ENCODE measurements around the gene FOXO3. TPM values are rescaled to one million over a fixed set of nuclear protein-coding genes. Genes with fewer than 3 reads are reported as not detected.

FOXO3 gene
- total RNA-seq (2021; fragmentation: NEBNext Ultra II Directional; extraction: Animal tissue kit (Norgen Biotek cat#: 25700)) (19.3 and 20.2 TPM in 2 replicates), polyA plus RNA-seq (2011; rRNA removed) (13.1 and 17.0 TPM in 2 replicates), polyA minus RNA-seq (2011; rRNA and poly(A)+ RNA removed) (65.0 and 75.5 TPM in 2 replicates)
- polyA plus RNA-seq (2011; cell fraction: cytosol; rRNA removed), result 11.8 TPM
- 18.4 TPM for polyA plus RNA-seq (2011; cell fraction: nucleus; rRNA removed)
- 8.1 to 9.8 TPM (median 9.7 TPM) in 4 replicates for polyA plus RNA-seq (2012, experiment 1 of 2)
- 1.2 TPM for polyA plus RNA-seq (2012, experiment 2 of 2)
- 9.0 TPM for polyA plus RNA-seq (2013, experiment 1 of 2)
- polyA plus RNA-seq (2013, experiment 2 of 2), result 9.8 TPM
- polyA minus RNA-seq (2011; cell fraction: cytosol; rRNA and poly(A)+ RNA removed), result 23.7 TPM
- polyA minus RNA-seq (2011; cell fraction: nucleus; rRNA and poly(A)+ RNA removed), result 39.2 TPM
- long read RNA-seq, experiment 1, partial matches to known transcripts, result 0 of 8 reads
- long read RNA-seq, experiment 1, other reads (novel, unspliced or antisense), result 8 of 8 reads
- long read RNA-seq, experiment 2, partial matches to known transcripts, result 1 of 5 reads
- long read RNA-seq, experiment 2, other reads (novel, unspliced or antisense), result 4 of 5 reads

GRCh38 chr6:108560463-108561308 lies at the start of gene FOXO3:
FOXO3 (plus strand) TSS chr6:108560917; CDS start chr6:108561209, 292 bp downstream.
- H3K79me2 ChIP-seq (ENCODE audit: control insufficient read depth in 1 of 2, insufficient read depth in 2 of 2, low read length in 2 of 2), result peaks cover 3 to 34% of the 10 kb centered on the region in 2 experiments
- no peak within 1 kb of the TSS for H4K91ac ChIP-seq (replicated peaks; ENCODE audit: insufficient read length, low read length)
- no peak within 1 kb of the TSS for H2BK20ac ChIP-seq (ENCODE audit: low read length)
- no peaks in the 10 kb centered on the region for H3K79me1 ChIP-seq (ENCODE audit: low read depth, low read length)
- peaks cover 20% of the 10 kb centered on the region for H3K23me2 ChIP-seq (ENCODE audit: low read depth, low read length)
- ChIA-PET POLR2A (ENCODE audit: partially characterized antibody) (interaction anchor here (0.8 to 2.4 kb wide), 6 partner anchors 12 to 277 kb away, joined by 3 to 12 read pairs (median 3); no protein-coding TSS in a partner anchor), CTCF (ENCODE audit: partially characterized antibody) (interaction anchor here (0.8 to 1.5 kb wide), 2 partner anchors 15 to 61 kb away, joined by 3 read pairs; no protein-coding TSS in a partner anchor)
- no peak within 1 kb of the TSS for H3K27ac ChIP-seq (ENCODE audit: low read depth, low read length)
- peak within 1 kb of the TSS; percentile 36 for H3K56ac ChIP-seq (replicated peaks; ENCODE audit: insufficient read length, low read depth, low read length)
- no peak within 1 kb of the TSS for H3K23ac ChIP-seq (ENCODE audit: insufficient read length)
- H4K20me1 ChIP-seq (replicated peaks in 1 of 2; ENCODE audit: control insufficient read depth in 1 of 2, insufficient read depth in 2 of 2, low read length in 2 of 2), result peaks cover 2 to 5% of the 10 kb centered on the region in 2 experiments
- no peak within 1 kb of the TSS for H3K14ac ChIP-seq (ENCODE audit: insufficient read length)
- H2BK5ac ChIP-seq (ENCODE audit: low read depth, low read length), result no peak within 1 kb of the TSS; the same call in 1 of the 2 replicates
- H3K18ac ChIP-seq (ENCODE audit: extremely low read depth, low read length), result peak within 1 kb of the TSS; percentile 93
- WGBS, 2 experiments (ENCODE audit: extremely low coverage in 1 of 2, insufficient coverage in 1 of 2, insufficient read length in 1 of 2, insufficient replicate concordance in 2 of 2, low coverage in 1 of 2, low lambda C conversion rate in 2 of 2, missing lambda C conversion rate in 1 of 2), result 0% methylated on average over 5 of the region's 110 CpGs; no CpG with 5 or more reads in 1 of the 2 experiments
- no peaks in the 10 kb centered on the region for H3K36me3 ChIP-seq (ENCODE audit: control insufficient read depth in 2 of 4, insufficient read depth in 4 of 4, low read length in 3 of 4)
- DNase-seq (ENCODE audit: low read depth in 1 of 2, low spot score in 2 of 2) (peak; percentile 77 to 85), FAIRE-seq (no peak)
- H3K4me2 ChIP-seq (ENCODE audit: insufficient read depth in 1 of 2, low read depth in 2 of 2, low read length in 2 of 2), result peak within 1 kb of the TSS; percentile 97 to 100
- H4K8ac ChIP-seq (ENCODE audit: extremely low read depth, insufficient read depth, low read length), result peak within 1 kb of the TSS; percentile 66; the same call in 1 of the 2 replicates
- no peak within 1 kb of the TSS for H2BK120ac ChIP-seq (replicated peaks; ENCODE audit: low read depth, low read length)
- peak within 1 kb of the TSS; percentile 53; the same call in 1 of the 2 replicates for H2BK15ac ChIP-seq (ENCODE audit: low read length)
- peak within 1 kb of the TSS; percentile 86 to 99 (median 92) for H3K4me3 ChIP-seq (ENCODE audit: extremely low read depth in 1 of 4, insufficient read depth in 2 of 4, low read depth in 3 of 4, low read length in 4 of 4)
- peak within 1 kb of the TSS; percentile 68 to 75 (median 71) for H3K9ac ChIP-seq (replicated peaks in 1 of 4; ENCODE audit: extremely low read depth in 1 of 4, low read depth in 3 of 4, low read length in 3 of 4)
- H3K9me3 ChIP-seq (ENCODE audit: insufficient read depth in 2 of 2, low read depth in 1 of 2, low read length in 1 of 2), result no peaks in the 10 kb centered on the region
- H3K4me1 ChIP-seq (replicated peaks in 1 of 4; ENCODE audit: control insufficient read depth in 3 of 4, insufficient read depth in 4 of 4, low read length in 3 of 4), result peaks cover 5 to 15% (median 7%) of the 10 kb centered on the region in 4 experiments
- H4K5ac ChIP-seq (ENCODE audit: insufficient read length, low read depth, low read length), result peak within 1 kb of the TSS; percentile 29
- no peak within 1 kb of the TSS for H2AFZ ChIP-seq (ENCODE audit: low read length)
- H2BK12ac ChIP-seq (ENCODE audit: low read depth, low read length), result peak within 1 kb of the TSS; percentile 78; the same call in 1 of the 2 replicates
- H3K27me3 ChIP-seq (replicated peaks in 1 of 4; ENCODE audit: control insufficient read depth in 3 of 4, extremely low read depth in 1 of 4, insufficient read depth in 3 of 4, low read length in 3 of 4), result peaks cover 0 to 23% (median 10%) of the 10 kb centered on the region in 4 experiments; a peak in 5 of 7 replicates
- no peak within 1 kb of the TSS for H3K4ac ChIP-seq (replicated peaks; ENCODE audit: insufficient read length, low read depth, low read length)
- H2AK5ac ChIP-seq (ENCODE audit: low read depth, low read length), result no peak within 1 kb of the TSS
- TF ChIP-seq MAFK (IDR thresholded peaks at IDR 0.05; ENCODE audit: low read depth, low read length) (no peak), TAF7 (optimal IDR thresholded peaks at IDR 0.05; ENCODE audit: borderline replicate concordance, low read depth, low read length) (peak; percentile 57), RAD21 (IDR thresholded peaks at IDR 0.05 in 1 of 2, conservative IDR thresholded peaks at IDR 0.05 in 1 of 2; ENCODE audit: low read depth in 2 of 2, low read length in 2 of 2) (peak; percentile 1 to 6; a peak in 2 of 4 replicates)
